ENCODE results near the gene AHCTF1.

Gene AHCTF1

GRCh38 chr1:246838118-246838456, 93.7 kb downstream of the AHCTF1 start:
- H3K4me3 ChIP-seq (IDR thresholded peaks at IDR 0.05; ENCODE audit: insufficient read depth, low read depth, low read length) = no peak overlapping the region
- no peak overlapping the region for H2AFZ ChIP-seq (ENCODE audit: low read depth)
- TF ChIP-seq CTCF (conservative IDR thresholded peaks at IDR 0.05; ENCODE audit: low read depth, low read length) = no peak
- H3K27me3 ChIP-seq (ENCODE audit: insufficient read depth, low read depth) = no peaks in the 10 kb centered on the region
- no peak overlapping the region for H3K27ac ChIP-seq
- peaks cover 11% of the 10 kb centered on the region for H3K4me1 ChIP-seq (ENCODE audit: low read depth, poor library complexity, severe bottlenecking)
- H3K79me2 ChIP-seq (ENCODE audit: insufficient read depth, low read depth) = no peaks in the 10 kb centered on the region
- H4K20me1 ChIP-seq (ENCODE audit: insufficient read depth) = no peaks in the 10 kb centered on the region
- no peak overlapping the region; the same call in 1 of the 2 replicates for H3K4me2 ChIP-seq
- no peak overlapping the region for H3K9ac ChIP-seq
- H3K36me3 ChIP-seq (ENCODE audit: insufficient read depth) = no peaks in the 10 kb centered on the region; the same call in 1 of the 2 replicates

GRCh38 chr1:246837418-246838117, 94.2 kb downstream of the AHCTF1 start:
- Histone ChIP-seq H3K9ac (no peak overlapping the region), H3K27me3 (ENCODE audit: insufficient read depth, low read depth) (no peaks in the 10 kb centered on the region), H3K79me2 (ENCODE audit: insufficient read depth, low read depth) (no peaks in the 10 kb centered on the region), H3K4me3 (IDR thresholded peaks at IDR 0.05; ENCODE audit: insufficient read depth, low read depth, low read length) (no peak overlapping the region), H3K36me3 (ENCODE audit: insufficient read depth) (no peaks in the 10 kb centered on the region; the same call in 1 of the 2 replicates), H2AFZ (ENCODE audit: low read depth) (no peak overlapping the region), H4K20me1 (ENCODE audit: insufficient read depth) (no peaks in the 10 kb centered on the region), H3K27ac (no peak overlapping the region), H3K4me2 (no peak overlapping the region; the same call in 1 of the 2 replicates), H3K4me1 (ENCODE audit: low read depth, poor library complexity, severe bottlenecking) (peaks cover 11% of the 10 kb centered on the region)
- no peak for TF ChIP-seq CTCF (conservative IDR thresholded peaks at IDR 0.05; ENCODE audit: low read depth, low read length)

- peaks cover 11% of the 10 kb centered on the region for H3K4me1 ChIP-seq (ENCODE audit: low read depth, poor library complexity, severe bottlenecking)
- no peaks in the 10 kb centered on the region for H3K79me2 ChIP-seq (ENCODE audit: insufficient read depth, low read depth)
- no peaks in the 10 kb centered on the region for H3K27me3 ChIP-seq (ENCODE audit: insufficient read depth, low read depth)
- no peak for TF ChIP-seq CTCF (conservative IDR thresholded peaks at IDR 0.05; ENCODE audit: low read depth, low read length)
- no peak overlapping the region for H3K27ac ChIP-seq
- H4K20me1 ChIP-seq (ENCODE audit: insufficient read depth) = no peaks in the 10 kb centered on the region
- no peak overlapping the region for H3K4me3 ChIP-seq (IDR thresholded peaks at IDR 0.05; ENCODE audit: insufficient read depth, low read depth, low read length)
- H2AFZ ChIP-seq (ENCODE audit: low read depth) = no peak overlapping the region
- no peak overlapping the region for H3K4me2 ChIP-seq
- H3K36me3 ChIP-seq (ENCODE audit: insufficient read depth) = no peaks in the 10 kb centered on the region; the same call in 1 of the 2 replicates
- no peak overlapping the region for H3K9ac ChIP-seq
Observed at GRCh38 chr1:246836209-246836966, 95.4 kb downstream of the AHCTF1 start.

- no peak overlapping the region for H3K4me3 ChIP-seq (IDR thresholded peaks at IDR 0.05; ENCODE audit: insufficient read depth, low read depth, low read length)
- H4K20me1 ChIP-seq (ENCODE audit: insufficient read depth) = no peaks in the 10 kb centered on the region
- no peaks in the 10 kb centered on the region for H3K36me3 ChIP-seq (ENCODE audit: insufficient read depth)
- no peak overlapping the region for H2AFZ ChIP-seq (ENCODE audit: low read depth)
- H3K79me2 ChIP-seq (ENCODE audit: insufficient read depth, low read depth) = no peaks in the 10 kb centered on the region
- no peak overlapping the region for H3K4me2 ChIP-seq
- no peak overlapping the region for H3K27ac ChIP-seq
- TF ChIP-seq CTCF (conservative IDR thresholded peaks at IDR 0.05; ENCODE audit: low read depth, low read length) = no peak
- H3K4me1 ChIP-seq (ENCODE audit: low read depth, poor library complexity, severe bottlenecking) = no peaks in the 10 kb centered on the region
- H3K27me3 ChIP-seq (ENCODE audit: insufficient read depth, low read depth) = no peaks in the 10 kb centered on the region
- H3K9ac ChIP-seq = no peak overlapping the region
Observed at GRCh38 chr1:246831543-246831942, 100.2 kb downstream of the AHCTF1 start.
